Glutamatergic neuron (in vitro differentiated cells): ENCODE measurements around the gene NKX1-1. TPM values are rescaled to one million over a fixed set of nuclear protein-coding genes. Genes with fewer than 3 reads are reported as not detected.

Source experiments
- DNase-seq: peaks from one replicate; pipeline ENCODE4 v3.0.0; 2022
- H3K27ac Mint-ChIP-seq: one replicate; pipeline ENCODE4 v1.8.0; 2020; ENCODE audit warnings: mild to moderate bottlenecking, mixed read lengths, inconsistent platforms; ENCODE audit not compliant: unreplicated experiment
- H3K27me3 Mint-ChIP-seq: one replicate; pipeline ENCODE4 v1.8.0; 2020; ENCODE audit warnings: mild to moderate bottlenecking, moderate library complexity, mixed read lengths, inconsistent platforms; ENCODE audit not compliant: unreplicated experiment
- H3K36me3 Mint-ChIP-seq: one replicate; pipeline ENCODE4 v1.8.0; 2020; ENCODE audit warnings: mild to moderate bottlenecking, mixed read lengths, inconsistent platforms; ENCODE audit not compliant: unreplicated experiment
- H3K4me1 Mint-ChIP-seq: one replicate; pipeline ENCODE4 v1.8.0; 2020; ENCODE audit warnings: mild to moderate bottlenecking, low read depth, mixed read lengths, inconsistent platforms; ENCODE audit not compliant: unreplicated experiment
- H3K4me3 Mint-ChIP-seq: one replicate; pipeline ENCODE4 v1.8.0; 2020; ENCODE audit warnings: mild to moderate bottlenecking, mixed read lengths, inconsistent platforms; ENCODE audit not compliant: unreplicated experiment
- H3K9me3 Mint-ChIP-seq: one replicate; pipeline ENCODE4 v1.8.0; 2020; ENCODE audit warnings: mild to moderate bottlenecking, moderate library complexity, mixed read lengths, inconsistent platforms; ENCODE audit not compliant: unreplicated experiment
- CTCF ChIP-seq: fragments of 200-600 bp; sonication (generic); IDR thresholded peaks from one replicate; pipeline ENCODE4 v1.5.0; 2021; ENCODE audit not compliant: partially characterized antibody, unreplicated experiment
- total RNA-seq: library from RNA; stranded (reverse); fragmentation: NEBNext Ultra II Directional; extraction: Animal tissue kit (Norgen Biotek cat#: 25700); gene quantifications from one replicate; pipeline ENCODE4 v1.2.1, GENCODE V29; 2021; ENCODE audit not compliant: unreplicated experiment

NKX1-1 gene
- total RNA-seq, 1 donor from 2014 or later = not detected

DNA sequence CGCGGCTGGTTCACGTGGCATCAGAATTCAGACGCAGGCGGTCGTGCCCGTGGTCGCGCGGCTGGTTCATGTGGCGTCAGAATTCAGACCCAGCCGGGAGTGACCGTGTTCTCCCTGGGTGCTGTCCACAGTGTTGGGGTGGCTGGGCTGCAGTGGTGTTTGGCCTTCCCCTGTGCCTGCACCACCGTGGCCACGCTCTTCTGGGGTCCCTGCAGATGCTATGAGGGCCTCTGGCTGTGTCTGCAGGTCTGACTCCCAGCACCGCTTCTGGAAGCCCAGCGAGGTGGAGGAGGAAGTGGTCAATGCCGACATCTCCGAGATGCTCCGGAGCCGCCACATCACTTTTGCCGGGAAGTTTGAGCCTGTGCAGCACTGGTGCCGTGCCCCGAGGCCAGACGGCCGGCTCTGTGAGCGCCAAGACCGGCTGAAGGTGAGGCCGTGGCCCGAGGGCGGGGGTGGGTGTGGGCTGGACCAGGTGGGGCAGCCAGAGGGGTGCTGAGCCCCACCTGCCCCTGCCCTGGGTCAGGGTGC lies 26.4 kb downstream of the NKX1-1 start:
- TF ChIP-seq CTCF = no peak
- Mint-ChIP-seq H3K36me3 (no peaks in the 10 kb centered on the region), H3K9me3 (peaks cover 6% of the 10 kb centered on the region), H3K27me3 (peaks cover 3% of the 10 kb centered on the region), H3K4me1 (peaks cover 11% of the 10 kb centered on the region), H3K4me3 (no peak overlapping the region), H3K27ac (no peak overlapping the region)
- peak; percentile 13 for DNase-seq

GRCh38 chr4:1379351-1379781 lies 26.9 kb downstream of the NKX1-1 start:
- H3K27ac Mint-ChIP-seq = no peak overlapping the region
- no peak for TF ChIP-seq CTCF
- H3K9me3 Mint-ChIP-seq = peaks cover 5% of the 10 kb centered on the region
- peaks cover 11% of the 10 kb centered on the region for H3K4me1 Mint-ChIP-seq
- peak; percentile 12 for DNase-seq
- H3K4me3 Mint-ChIP-seq = no peak overlapping the region
- no peaks in the 10 kb centered on the region for H3K36me3 Mint-ChIP-seq
- peaks cover 3% of the 10 kb centered on the region for H3K27me3 Mint-ChIP-seq

- no peak for TF ChIP-seq CTCF
- Mint-ChIP-seq H3K9me3 (peaks cover 5% of the 10 kb centered on the region), H3K27me3 (peaks cover 3% of the 10 kb centered on the region), H3K27ac (no peak overlapping the region), H3K4me3 (no peak overlapping the region), H3K36me3 (peaks cover 3% of the 10 kb centered on the region), H3K4me1 (peaks cover 11% of the 10 kb centered on the region)
- DNase-seq = peak; percentile 7
Observed at GRCh38 chr4:1378559-1379231, 27.5 kb downstream of the NKX1-1 start.

DNA sequence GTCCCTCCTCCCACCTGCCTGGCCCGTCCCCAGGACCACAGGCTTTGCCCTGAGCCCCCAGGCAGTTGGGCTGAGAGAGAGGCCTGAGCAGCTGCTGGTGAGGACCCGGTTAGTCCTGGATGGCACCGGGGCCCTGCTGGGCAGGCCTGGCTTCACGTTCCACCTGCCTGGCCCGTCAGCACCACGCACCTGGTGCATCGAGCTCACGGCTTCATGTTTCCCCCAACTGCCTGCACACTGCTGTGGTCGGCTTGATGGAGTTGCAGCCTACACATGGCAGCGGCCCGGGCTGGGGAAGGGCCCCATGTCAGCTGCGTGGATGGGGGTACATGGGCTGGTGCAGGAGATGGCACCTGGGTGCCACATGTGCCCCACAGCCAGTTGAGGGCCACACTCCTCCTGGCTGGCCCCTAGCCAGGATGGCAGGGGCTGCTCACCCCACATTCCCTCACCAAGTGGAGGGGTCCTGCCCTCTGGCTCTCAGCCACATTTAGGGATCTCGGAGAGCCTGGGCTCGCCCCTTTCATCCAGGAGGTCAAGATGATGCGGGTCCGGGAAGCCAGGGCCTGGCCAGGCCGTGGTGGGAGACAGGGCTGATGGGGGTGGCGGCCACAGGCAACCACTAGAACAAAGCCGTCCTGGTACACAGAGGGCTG lies 28.5 kb downstream of the NKX1-1 start:
- H3K4me1 Mint-ChIP-seq = peaks cover 11% of the 10 kb centered on the region
- H3K36me3 Mint-ChIP-seq = peaks cover 13% of the 10 kb centered on the region
- peak; percentile 8 for DNase-seq
- peaks cover 3% of the 10 kb centered on the region for H3K27me3 Mint-ChIP-seq
- H3K27ac Mint-ChIP-seq = no peak overlapping the region
- TF ChIP-seq CTCF = no peak
- peaks cover 5% of the 10 kb centered on the region for H3K9me3 Mint-ChIP-seq
- H3K4me3 Mint-ChIP-seq = no peak overlapping the region
